GM12872 (cell line): ENCODE measurements around the gene CSN2.

Experiments used
- TF ChIP-seq, protein P1 (sequence below): IDR thresholded peaks from 3 replicates; pipeline ENCODE4 v1.5.1; 2011; ENCODE audit warnings: low read depth, mild to moderate bottlenecking, low read length, moderate library complexity; ENCODE audit not compliant: insufficient read depth

Gene CSN2

DNA sequence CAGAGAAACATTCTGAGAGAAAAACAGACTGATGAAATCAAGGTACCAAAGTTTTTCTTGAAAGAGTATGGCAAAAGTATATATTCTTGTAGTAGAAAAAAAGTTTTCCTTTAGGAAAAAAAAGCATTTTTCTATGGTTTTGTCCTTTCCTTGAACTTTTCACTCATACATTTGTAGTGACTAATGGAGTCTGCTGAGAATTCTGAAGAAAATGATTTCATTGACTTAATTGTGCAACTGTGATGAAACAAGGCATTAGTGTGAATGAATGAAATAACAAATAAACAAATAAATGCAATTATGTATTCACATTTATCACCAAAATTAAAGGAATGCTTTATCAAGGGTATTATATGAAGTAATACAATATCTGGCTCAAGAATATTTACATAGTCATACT is 29.0 kb downstream of the CSN2 start:
- TF ChIP-seq, protein P1, sequence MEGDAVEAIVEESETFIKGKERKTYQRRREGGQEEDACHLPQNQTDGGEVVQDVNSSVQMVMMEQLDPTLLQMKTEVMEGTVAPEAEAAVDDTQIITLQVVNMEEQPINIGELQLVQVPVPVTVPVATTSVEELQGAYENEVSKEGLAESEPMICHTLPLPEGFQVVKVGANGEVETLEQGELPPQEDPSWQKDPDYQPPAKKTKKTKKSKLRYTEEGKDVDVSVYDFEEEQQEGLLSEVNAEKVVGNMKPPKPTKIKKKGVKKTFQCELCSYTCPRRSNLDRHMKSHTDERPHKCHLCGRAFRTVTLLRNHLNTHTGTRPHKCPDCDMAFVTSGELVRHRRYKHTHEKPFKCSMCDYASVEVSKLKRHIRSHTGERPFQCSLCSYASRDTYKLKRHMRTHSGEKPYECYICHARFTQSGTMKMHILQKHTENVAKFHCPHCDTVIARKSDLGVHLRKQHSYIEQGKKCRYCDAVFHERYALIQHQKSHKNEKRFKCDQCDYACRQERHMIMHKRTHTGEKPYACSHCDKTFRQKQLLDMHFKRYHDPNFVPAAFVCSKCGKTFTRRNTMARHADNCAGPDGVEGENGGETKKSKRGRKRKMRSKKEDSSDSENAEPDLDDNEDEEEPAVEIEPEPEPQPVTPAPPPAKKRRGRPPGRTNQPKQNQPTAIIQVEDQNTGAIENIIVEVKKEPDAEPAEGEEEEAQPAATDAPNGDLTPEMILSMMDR, result no peak

DNA sequence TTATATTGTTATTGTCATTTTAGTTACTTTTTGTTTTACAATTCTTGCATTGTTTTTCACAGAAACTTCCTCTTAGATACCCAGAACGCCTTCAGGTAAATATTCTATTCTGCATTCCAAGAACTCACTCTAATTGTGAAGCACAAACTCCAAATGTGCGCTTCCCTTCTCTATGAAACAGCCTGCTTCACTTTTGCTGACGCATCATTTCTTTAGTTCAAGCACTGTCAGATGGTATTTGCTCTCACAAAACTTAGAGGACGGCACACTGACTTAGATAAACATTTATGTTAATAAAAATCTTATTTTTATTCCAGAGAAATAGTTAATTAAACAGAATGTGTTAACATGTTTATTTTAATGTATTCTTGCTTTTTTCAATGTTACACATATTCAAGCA is 31.4 kb downstream of the CSN2 start:
- TF ChIP-seq, protein P1, result no peak

DNA sequence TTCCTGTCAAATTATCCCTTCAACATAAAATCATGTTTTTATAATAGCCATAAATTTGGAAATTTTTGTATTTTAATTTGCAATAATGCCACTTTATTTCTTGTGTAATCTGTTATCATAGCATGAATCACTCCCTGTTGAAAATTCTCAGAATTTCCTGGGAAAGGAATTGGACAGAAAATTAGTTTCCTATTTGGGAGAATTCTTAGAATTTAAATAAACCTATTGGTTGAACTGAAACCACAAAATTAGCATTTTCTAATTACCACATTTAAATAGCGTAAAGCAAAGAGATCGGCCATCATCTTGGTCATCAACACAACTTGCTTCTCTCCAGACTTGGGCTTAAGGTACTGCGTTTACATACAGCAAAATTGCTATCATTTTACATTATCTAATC is 34.8 kb downstream of the CSN2 start, which contains the start of gene CSN1S1:
CSN1S1 (plus strand) TSS at position 301 of the 400 bp plus-strand sequence. CDS start 1,488 bp downstream, outside the sequence.
- TF ChIP-seq, protein P1, result no peak

DNA sequence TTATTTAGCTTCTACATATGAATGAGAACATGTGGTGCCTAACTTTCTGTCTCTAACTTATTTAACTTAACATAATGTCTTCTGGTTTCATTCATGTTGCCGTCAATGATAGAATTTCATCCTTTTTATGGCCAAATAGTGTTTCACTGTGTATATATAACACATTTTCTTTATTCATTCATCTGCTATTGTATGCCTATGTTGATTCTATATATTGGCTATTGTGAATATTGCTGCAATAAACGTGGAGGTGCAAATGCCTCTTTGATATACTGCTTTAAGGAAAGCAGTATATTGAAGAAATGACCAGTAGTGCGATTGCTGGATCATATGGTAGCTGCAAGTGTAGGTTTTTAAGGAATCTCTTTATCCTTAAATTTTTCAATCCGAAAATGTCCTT is 44.7 kb downstream of the CSN2 start:
- TF ChIP-seq, protein P1, result no peak

DNA sequence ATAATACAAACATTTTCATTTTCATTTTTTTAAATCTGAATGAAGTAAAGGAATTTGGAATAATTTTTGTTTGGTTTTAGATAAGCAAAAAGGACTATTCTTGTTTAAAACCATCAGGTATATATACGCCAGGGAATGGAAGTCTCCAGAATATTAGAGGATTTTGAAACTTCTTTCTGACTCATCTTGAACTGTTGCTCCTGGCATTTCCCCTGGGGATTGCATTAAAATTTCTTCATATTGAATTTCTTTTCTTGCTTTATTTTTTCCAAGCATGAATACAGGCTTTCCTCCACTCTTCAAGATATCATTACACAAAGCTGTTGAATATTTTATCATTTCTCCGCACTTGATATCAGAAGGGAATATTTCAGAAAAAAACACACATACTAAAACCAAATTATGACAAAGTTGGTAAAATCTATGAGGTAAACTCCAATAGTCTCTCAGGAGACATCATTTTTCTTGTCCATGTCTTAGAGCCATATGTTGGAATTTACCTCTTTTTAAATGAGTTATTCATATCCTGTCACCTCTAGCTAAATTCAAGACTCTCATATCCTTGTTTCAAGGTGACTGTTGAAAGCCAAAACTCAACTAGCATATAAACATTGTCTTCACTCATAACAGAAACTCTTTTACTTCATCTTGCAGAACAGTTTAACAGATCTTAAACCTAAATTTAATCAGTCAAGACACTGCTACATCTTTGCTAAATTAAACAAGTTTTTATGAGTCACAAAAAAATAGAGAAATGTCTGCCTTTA is 55.3 kb downstream of the CSN2 start:
- TF ChIP-seq, protein P1, result no peak

DNA sequence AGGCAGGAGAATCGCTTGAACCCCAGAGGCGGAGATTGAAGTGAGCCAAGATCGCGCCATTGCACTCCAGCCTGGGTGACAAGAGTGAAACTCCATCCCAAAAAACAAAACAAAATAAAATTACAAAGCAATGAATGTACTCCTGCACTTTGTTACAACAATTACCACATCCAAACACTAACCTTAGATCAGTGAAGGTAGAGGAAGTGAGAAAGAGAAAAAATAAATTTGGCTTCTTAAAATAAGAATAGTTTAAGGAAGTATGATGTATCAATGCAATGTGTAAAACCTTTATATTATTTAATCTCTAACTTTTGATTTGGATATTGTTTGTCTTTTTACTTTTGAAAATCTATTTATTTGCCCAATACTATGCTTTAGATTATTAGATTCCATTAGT is 56.3 kb downstream of the CSN2 start:
- TF ChIP-seq, protein P1, result no peak

DNA sequence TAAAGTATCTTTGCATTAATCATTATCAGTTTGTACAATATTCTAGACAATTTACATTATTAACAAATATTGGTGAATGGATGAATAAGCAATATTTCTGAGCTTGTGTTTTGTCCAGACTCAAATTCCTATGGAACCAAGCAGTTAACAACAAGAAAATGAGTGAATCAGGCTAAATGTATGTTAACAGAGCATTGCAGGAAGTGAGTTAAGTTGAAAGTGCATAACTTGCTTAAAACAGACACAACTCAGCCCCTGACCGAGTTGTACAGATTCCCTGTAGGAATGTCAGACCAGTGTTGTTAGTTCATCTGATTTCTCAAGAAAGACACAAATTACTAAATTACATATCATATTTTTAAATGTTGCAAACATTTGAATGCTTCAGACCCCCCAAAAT is 58.4 kb downstream of the CSN2 start:
- TF ChIP-seq, protein P1, result no peak
